GM18868 (cell line): Measurements from ENCODE around the gene COL26A1.

Experiments
- ATAC-seq: cut with Tn5 transposase; IDR thresholded peaks from one replicate; pipeline ENCODE4 v1.9.1; 2021; ENCODE audit warnings: mild to moderate bottlenecking, moderate library complexity; ENCODE audit not compliant: unreplicated experiment

COL26A1 gene

DNA sequence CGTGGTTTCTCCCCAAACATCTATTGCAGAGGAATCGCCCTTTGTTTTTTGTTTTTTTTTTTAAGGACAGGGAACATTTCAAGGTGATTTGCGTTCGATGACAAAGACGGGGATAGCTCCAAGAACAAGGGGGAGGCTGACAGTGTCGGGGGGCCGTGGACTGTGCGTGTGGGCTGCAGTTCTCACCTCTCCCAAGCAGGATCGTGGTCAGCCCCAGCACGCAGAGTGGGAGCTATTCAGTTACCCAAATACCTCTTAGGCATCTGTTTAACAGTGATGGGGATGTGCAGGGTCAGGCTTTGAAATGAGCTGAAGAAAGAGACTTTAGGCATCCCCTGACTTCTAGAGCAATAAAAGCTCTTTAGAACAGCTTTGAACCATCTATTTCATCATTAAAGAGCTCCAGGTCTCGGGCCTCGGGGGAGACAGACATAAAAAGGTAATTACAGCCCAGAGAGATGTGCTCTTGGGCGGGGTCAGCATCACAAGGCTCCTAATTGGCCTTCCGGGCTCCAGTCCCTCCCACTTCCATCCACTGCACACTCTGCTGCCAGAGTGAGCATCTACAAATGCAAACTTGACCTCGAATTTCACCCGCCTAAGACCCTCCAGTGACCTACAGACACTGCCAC lies 169.2 kb downstream of the COL26A1 start:
- ATAC-seq = no peak

DNA sequence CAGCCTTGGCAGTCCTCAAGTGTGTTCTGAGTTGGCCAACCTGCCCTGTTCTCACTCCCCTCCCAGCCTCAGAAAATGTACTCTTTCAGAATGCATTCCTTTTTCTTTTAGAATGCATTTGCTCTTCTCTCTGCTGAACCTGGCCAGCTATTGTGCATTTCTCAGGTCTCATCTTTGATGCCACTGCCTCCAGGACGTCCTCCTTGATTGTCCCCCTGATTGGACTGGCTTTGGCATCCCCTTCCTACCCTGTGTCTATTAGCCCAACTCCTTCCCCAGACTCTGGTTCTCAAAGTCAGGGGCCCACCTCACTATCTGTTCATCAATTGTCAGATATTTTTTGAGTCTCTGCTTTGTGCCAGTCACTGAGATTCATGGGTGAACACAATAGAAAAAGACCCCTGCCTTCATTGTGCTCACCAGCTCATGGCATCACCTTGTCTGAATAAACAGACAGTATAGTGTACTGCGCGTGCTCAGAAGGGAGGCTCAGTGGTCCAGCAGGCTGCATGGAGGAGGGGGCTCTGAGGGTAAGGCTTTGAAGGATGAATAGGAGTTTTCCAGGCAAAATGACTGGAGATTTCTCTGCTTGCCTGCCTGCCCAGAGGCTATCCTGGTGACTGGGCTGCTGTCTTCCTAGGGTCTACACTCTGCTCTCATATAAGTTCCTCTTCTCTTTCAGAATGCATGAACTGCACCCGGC lies 169.9 kb downstream of the COL26A1 start:
- ATAC-seq = no peak

DNA sequence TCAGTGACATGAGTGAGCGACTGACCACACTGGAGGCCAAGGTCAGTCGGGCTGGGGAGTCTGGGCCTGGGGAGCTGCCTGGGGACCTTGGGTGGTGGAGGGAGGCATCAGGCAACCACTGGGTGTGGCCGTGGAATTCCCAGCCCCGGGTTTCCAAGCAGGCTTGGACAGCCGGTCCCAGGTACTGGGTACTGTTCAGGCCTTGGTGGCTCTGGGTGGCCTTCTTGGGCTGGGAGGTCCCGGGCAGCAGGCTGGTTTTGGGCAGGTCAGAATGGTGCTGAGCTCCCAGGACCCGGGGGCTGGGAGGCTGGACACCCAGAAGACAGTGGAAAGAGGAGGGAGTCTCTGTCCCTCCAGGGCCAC lies 170.4 kb downstream of the COL26A1 start:
- no peak for ATAC-seq

DNA sequence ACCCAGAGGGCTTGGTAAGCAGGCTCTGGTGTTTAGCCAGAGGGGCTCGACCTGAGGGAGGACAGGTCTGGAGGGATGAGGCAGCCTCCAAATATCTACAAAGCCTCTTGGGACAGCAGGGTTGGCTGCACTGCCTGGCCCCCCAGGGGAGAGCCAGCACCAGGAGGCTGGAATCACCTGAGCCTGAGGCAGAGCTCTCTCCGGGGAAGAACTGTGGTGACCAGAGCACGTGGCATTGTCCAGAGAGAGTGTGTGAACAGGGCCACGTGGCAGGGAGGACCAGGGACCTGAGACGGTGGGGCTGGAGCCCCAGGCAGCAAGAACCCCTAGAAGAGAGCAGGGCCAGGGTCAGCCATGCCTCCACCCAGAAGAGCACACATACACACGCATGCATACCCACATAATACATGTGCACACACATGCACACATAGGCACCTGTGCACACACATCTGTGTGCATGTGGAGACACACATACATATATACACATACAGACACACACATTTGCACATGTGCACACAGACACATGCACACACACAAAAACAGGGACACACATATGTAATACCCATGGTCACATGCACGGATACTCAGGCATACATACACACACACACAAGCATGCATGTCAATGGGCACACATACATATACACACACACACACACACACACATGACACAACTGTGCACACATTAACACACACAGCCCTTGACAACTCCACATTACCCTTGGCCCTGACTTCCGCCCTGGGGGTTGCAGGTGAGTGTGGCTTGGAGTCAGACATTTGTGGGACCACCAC lies 171.5 kb downstream of the COL26A1 start:
- ATAC-seq = no peak

DNA sequence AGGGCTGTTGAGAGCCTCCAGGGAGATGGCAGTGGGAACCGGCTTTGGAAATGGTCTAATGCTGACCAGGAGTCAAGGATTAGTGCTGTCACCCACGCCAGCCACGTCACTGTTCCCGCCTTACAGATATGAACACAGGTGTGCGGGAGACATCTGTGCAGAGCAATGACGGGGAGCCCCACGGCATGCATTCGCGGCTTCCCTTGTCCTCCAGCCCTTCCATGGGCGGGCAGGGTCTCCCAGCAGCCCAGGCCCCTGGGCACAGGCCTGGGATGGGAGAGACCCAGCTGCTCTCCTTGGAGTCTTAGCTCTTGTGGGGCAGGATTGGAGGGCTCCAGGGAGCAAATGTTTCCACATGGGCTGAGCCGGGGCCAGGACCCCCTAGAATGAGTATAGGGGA lies 172.2 kb downstream of the COL26A1 start:
- no peak for ATAC-seq

DNA sequence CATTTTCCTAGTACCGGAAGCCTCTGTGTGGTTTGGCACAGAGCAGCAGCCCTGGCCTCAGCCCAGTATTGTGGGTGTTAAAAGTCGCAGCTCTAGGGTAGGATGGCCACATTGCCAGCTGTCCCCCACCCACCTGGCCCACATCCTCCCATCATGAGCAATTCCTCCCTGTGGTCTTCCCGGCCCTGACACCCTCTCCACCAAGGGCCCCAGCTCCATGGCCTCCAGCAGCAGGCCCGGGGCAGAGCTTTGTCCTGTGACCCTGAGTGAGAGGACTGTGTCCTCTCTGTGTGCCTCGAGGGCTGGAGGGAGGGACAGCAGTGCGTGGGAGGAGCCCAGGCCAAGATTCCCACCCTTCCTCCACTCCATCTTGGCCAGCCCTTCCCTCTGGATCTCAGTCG lies 172.7 kb downstream of the COL26A1 start:
- ATAC-seq = no peak

DNA sequence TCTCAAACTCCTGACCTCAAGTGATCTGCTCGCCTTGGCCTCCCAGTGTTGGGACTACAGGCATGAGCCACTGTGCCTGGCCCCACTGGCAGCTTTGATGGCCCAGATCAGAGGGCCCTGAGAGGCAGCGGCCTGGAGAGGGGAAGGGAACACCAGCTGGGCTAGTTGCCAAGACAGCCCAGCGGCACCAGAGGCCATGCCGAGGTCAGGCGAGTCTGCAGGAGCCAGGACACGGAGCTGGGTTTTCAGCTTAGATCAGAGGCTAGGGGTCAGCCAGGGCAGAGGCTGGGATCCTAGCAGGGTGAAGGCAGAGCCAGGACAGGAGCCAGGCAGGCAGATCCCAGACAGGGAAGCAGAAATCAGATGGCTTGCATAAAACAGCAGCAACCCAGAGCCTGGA lies 173.6 kb downstream of the COL26A1 start:
- no peak for ATAC-seq

DNA sequence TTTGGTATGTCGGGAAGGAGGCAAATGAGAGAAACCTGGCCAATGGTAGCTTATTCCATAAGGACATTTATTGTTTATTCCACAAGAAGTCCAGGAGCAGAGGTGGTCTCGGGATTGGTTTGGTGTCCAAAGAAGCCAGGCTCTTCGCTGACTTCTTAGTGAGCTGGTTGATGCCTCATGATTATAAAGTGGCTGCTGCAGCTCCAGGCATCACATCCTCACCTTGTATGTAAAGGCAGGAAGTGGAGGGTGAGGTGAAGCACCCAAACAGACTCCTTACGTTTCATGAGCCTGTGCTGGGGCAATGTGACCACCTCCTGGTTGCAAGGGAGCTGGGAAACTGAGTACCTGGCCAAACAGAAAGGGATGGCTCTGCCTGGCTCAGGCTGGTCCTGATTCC lies 174.0 kb downstream of the COL26A1 start:
- no peak for ATAC-seq

DNA sequence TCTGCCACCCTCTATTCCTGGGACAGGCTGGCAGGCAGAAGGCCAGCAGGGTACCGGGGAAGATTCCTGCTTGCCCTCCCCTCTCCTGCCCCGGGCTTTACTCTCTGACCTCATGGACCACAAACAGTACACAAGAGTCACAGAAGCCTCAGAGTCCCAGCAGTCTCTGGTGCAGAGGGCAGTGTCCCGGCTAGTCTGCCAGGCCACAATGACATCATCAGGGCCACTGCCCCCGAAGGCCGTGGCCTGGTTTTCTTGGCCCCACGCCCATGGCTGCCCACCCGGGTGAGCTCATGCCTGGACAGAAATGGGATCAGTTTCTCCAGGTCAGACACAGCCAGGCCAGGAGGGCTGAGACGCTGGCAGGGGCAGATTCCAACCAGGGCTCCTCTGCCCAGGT lies 174.5 kb downstream of the COL26A1 start:
- no peak for ATAC-seq

DNA sequence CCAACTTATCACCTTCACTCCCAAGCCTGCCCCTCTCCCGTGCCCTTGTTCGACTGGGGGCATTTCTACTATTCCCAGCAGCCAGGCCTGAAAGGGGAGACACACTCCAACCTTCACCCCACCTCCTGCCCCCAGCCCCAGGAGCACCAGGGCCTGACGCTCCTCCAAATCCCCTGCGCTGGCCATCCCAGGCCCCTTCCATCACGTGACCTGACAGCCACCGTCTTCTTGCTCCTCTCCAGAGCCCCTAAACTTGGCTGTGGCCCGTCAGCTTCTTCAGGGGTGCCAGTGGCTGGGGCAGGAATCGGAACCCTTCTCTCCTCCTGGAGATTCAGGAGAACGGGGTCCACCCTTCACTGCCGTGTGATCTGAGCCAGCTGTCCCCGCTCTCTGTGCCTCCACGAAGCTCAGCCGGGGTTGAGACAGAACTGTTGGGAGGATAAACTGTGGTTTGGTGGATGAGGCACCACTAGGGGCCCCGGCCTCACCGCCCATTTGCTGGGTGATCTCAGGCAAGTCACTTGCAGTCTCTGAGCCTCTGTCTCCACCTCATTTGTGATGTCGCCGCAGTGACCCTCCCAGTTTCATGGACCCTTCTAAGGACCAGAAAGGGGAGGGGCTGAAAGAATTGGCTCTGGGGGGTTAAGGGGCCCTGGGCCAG lies 175.4 kb downstream of the COL26A1 start:
- no peak for ATAC-seq

DNA sequence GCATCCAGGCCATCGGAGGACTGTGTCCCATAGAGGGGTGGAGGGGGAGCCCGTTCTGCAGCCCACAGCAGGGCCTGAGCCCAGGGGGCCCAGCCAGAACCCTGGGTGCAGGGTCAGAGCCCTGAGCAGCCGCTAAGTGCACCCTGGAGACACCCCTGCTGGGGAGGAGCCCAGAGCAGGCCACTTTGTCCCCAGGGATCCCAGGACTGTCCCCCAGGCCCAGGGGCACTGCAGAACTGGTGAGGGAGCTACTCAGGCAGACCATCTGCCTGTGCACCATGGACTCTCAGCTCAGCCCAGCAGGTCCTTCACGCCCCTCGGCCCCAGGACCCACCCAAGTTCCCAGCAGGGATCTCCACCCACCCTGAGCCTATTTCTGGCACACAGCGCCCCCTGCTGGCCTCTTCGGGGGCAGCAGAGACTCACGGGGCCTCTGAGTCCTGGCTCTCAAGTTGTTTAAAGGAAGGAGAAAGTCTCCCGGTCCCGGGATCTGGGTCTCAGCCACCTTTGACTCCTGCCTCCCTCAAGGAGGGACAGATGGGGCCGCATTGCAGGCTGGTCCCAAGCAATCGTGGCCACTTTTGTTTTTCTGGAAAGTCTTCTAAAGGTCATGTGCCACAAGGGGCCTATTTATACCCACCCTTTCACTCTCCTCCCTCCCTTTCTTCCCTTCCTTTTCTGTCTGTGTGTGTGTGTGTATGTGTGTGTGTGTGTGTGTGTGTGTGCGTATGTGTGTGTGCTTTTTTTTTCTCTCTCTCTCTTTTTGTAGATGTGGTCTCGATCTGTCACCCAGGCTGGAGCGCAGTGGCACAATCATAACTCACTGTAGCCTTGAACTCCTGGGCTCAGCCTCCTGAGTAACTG lies 176.2 kb downstream of the COL26A1 start:
- no peak for ATAC-seq

DNA sequence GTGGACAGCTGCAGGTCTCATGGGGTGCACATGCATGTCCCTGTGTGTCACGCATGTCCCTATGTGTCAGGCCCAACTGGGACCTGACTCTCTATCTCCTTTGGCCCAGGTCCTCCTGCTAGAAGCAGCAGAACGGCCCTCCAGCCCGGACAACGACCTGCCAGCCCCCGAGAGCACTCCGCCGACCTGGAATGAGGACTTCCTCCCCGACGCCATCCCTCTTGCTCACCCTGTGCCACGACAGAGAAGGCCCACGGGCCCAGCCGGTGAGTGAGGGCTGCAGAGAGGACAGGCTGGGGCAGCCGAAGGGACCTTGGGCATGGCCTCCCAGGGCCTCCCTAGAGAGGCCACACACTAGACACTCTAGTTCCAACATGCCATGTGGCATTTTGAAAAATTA lies 177.1 kb downstream of the COL26A1 start:
- no peak for ATAC-seq

DNA sequence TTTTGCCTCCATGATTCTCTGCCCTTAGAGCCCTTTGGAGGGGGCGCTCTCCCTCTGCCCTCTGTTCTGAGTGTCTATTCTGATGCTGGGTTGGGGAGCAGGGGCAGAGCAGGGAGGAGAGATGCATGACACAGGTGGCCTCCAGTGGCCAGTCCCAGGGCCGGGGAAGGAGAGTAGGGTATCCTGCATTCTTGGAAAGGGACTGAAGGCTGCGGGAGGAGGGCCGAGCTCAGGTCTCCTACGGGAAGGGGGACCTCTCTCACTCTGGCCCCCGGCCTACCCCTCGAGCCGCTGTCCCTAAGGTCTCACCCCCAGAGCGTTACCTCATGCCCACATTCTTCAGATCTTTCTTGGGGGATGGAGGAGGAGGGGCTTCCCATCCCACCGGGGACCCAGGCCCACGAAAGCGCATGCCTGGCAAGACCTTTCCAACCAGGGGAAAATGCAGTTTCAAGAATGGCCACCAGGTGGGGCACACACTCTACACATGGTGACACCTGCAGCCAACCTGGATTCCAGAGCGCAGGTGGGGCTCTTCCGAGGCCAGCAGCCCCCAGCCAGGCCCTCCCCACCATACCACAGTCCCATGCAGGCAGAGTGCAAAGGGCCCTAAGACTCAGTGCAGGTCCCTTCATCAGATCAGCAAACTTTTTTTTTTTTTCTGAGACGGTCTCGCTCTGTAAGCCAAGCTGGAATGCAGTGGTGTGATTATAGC lies 180.0 kb downstream of the COL26A1 start:
- no peak for ATAC-seq

DNA sequence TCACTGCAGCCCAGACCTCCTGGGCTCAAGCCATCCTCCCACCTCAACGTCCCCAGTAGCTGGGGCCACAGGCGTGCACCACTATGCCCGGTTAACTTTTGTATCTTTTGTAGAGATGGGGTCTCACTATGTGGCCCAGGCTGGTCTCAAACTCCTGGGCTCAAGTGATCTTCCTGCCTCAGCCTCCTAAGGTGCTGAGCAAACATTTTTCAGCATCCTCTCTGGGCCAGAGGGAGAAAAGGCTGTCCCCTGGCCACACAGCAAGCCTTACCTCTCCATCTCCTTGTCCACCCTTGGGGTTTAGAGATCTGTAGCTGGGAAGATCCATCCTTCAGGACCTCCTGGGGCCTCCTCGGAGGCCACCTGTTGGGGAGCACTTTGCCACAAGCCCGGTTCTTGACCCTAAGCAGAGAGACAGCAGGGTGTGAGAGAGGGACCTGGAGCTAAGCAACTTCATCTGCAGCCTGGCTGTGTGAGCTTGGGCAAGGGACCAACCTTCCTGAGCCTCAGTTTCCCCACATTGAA lies 180.6 kb downstream of the COL26A1 start:
- no peak for ATAC-seq

DNA sequence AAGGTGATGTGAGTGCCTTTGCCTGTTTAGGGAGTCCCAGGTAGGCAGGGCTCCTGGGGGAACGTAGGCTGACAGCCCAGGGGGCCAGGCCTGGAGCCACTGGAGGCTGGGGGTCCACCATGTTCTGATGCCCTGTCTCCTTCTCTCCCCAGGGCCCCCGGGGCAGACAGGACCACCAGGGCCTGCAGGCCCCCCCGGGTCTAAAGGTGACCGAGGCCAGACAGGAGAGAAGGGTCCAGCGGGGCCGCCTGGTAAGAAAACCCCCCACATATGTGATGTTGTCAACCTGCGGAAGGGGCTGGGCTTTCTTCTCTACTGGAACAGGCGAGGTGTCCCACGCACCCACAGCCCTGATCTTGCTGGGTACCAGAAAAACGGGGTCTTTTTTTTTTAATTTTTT lies 181.2 kb downstream of the COL26A1 start:
- no peak for ATAC-seq

DNA sequence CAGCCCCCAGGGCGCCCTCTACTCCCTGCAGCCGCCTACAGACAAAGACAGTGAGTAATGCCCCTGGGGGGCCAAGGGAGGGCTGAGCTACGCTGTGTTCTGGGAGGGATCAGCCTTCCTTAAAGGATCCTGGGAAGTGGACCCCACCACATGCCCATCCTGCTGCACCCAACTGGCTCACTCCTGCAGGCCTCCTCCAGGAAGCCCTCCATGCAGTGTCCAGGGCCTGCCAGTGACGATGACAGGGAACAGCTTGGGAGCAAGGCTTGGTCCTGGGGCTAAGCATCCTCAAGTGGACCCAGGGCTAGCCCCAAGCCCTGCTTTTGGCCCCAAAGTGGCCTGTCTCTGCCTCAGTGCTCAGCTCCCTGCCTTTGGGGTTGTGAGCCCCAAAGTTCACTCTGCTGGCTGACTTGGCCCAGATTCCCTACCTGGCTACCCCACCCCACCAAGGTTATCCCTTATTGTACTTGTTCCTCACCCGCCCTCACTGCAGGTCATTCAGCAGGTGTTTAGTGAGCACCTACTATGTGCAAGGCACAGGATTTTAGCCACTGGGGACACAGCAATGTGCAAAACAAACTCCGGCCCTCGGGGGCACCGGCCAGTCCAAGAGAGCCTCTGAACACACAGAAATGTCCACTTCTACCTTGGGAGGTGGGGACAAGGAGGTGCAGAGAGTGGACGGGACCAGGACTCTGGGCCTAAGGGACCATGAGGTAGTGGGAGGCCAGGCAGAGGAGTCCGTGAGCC lies 182.9 kb downstream of the COL26A1 start:
- ATAC-seq = no peak

DNA sequence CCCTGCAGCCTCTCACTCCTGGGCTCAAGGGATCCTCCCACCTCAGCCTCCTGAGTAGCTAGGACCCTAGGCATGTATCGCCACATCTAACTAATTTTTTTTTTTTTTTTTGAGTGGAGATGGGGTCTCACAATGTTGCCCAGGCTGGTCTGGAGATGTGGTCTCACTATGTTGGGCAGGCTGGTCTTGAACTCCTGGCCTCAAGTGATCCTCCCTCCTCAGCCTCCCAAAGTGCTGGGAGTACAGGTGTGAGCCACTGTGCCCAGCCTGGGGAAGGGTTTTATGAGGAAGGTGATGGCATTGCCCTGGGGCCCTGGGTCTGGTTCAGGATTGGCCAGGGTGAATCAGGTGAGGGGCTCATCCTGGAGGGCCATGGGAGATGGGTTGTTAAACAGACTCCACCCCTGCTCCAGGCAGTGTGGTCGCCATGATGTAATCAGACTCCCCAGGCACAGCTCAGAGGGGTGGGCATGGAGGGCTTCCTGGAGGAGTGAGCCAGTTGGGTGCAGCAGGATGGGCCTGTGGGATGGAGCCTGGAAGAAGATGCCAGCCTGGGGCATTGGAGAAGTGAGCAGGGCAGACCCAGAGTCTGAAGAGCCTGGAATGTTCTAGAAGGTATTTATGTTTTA lies 183.7 kb downstream of the COL26A1 start:
- ATAC-seq = no peak

DNA sequence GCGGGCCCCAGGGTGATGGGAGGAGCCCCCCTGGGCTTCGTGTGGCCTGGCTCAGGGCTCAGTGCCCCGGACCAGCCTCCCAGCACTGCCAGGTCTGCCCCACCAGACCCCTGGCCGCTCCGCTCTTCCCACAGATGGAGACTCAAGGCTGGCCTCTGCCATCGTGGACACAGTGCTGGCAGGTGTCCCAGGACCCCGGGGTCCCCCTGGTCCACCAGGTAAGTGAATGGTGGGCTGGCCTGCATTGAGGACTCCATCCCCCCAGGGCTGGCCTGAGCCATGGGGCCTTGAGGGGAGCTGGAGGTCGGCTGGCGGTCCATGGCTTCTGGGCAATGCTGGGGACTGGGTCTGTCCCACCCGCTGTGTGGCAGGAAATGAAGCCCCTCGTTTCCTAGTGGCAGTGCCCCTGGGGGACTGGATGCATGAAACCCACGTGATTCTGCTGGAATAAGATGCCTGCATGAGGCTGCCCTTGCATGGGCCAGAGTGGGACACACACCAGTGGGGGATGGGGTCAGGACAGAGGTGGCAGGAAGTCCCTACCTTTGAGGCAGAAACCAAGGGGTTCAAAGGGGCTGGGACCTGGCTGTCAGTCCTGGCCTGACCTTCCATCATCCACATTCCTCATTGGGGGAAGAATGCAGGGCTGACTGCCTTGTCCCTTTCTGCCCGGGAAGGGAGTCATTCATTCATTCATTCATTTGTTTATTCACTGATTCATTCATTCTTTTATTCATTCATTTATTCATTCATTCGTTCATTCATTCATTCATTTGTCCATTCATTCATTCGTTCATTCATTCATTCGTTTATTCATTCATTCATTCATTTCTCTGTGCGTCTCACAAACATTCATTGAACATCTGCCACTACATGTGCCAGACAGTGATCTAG lies 184.6 kb downstream of the COL26A1 start:
- no peak for ATAC-seq
